CD8-positive, alpha-beta memory T cell (primary cell): ENCODE data around the gene ELMO1. TPM values are rescaled to one million over a fixed set of nuclear protein-coding genes. Genes with fewer than 3 reads are reported as not detected.

Experiments used
- CTCF ChIA-PET: fragments of 350-600 bp; sonication (Branson Sonifier 250); formaldehyde crosslinking; loops from one replicate; lab custom pipeline; 2021; ENCODE audit warnings: antibody characterized with exemption; lab: Charles Lee
- POLR2A ChIA-PET: fragments of 350-600 bp; sonication (Branson Sonifier 250); formaldehyde crosslinking; loops from one replicate; lab custom pipeline; 2021; ENCODE audit warnings: antibody characterized with exemption; lab: Charles Lee
- DNase-seq, 5 donors: peaks; one replicate each; pipeline versions ENCODE4 v3.0.0 to v3.0.0-alpha.2; 2020 to 2022; ENCODE audit warnings: mixed read lengths in 1 of 5
- H3K27ac ChIP-seq: one replicate; pipeline ENCODE4 v1.7.0; 2013; ENCODE audit warnings: low read depth, mild to moderate bottlenecking, low read length, moderate library complexity
- H3K27me3 ChIP-seq: 2 replicates; pipeline ENCODE4 v1.7.0; 2013; ENCODE audit warnings: low read length, mild to moderate bottlenecking; ENCODE audit not compliant: insufficient read depth, poor library complexity, severe bottlenecking
- H3K36me3 ChIP-seq: 2 replicates; pipeline ENCODE4 v1.7.0; 2013; ENCODE audit warnings: mild to moderate bottlenecking, low read length, moderate library complexity; ENCODE audit not compliant: insufficient read depth
- H3K4me1 ChIP-seq: 2 replicates; pipeline ENCODE4 v1.7.0; 2013; ENCODE audit warnings: mild to moderate bottlenecking, low read length, moderate library complexity; ENCODE audit not compliant: insufficient read depth
- H3K4me3 ChIP-seq: 2 replicates; pipeline ENCODE4 v1.7.0; 2013; ENCODE audit warnings: mild to moderate bottlenecking, low read length
- H3K9me3 ChIP-seq: 2 replicates; pipeline ENCODE4 v1.7.0; 2013; ENCODE audit warnings: mild to moderate bottlenecking, low read length
- H3K27ac Mint-ChIP-seq, 8 donors: one replicate each; pipeline ENCODE4 v1.8.0; 2020 to 2021; ENCODE audit warnings: mixed read lengths in 8 of 8, mild to moderate bottlenecking in 6 of 8, inconsistent platforms in 3 of 8, moderate library complexity in 3 of 8
- H3K27me3 Mint-ChIP-seq, 2 donors: one replicate each; pipeline ENCODE4 v1.8.0; 2020 to 2021; ENCODE audit warnings: mixed read lengths in 2 of 2, mild to moderate bottlenecking in 1 of 2, moderate library complexity in 1 of 2
- H3K36me3 Mint-ChIP-seq, 3 donors: one replicate each; pipeline ENCODE4 v1.8.0; 2020 to 2021; ENCODE audit warnings: mixed read lengths in 3 of 3, inconsistent platforms in 1 of 3, mild to moderate bottlenecking in 1 of 3
- H3K4me1 Mint-ChIP-seq, 3 donors: one replicate each; pipeline ENCODE4 v1.8.0; 2020 to 2021; ENCODE audit warnings: mixed read lengths in 3 of 3, inconsistent platforms in 1 of 3, mild to moderate bottlenecking in 1 of 3
- H3K4me3 Mint-ChIP-seq, 7 donors: one replicate each; pipeline ENCODE4 v1.8.0; 2020 to 2021; ENCODE audit warnings: mixed read lengths in 7 of 7, mild to moderate bottlenecking in 6 of 7, moderate library complexity in 4 of 7, inconsistent platforms in 2 of 7
- H3K9me3 Mint-ChIP-seq, 5 donors: one replicate each; pipeline ENCODE4 v1.8.0; 2020 to 2022; ENCODE audit warnings: mixed read lengths in 5 of 5, mild to moderate bottlenecking in 3 of 5, moderate library complexity in 2 of 5, inconsistent platforms in 1 of 5
- polyA plus RNA-seq: library from polyadenylated mRNA; unstranded; fragments of 300-500 nt; fragmentation: Illumina TruSeq; gene quantifications from one replicate; pipeline ENCODE4 v1.2.3, GENCODE V29; 2021
- total RNA-seq, 2 experiments: library from RNA; stranded (reverse); gene quantifications; one replicate each; pipeline ENCODE4 v1.2.3, GENCODE V29; 2021

ELMO1 gene
- total and polyA plus RNA-seq, 3 experiments from 2014 or later, result 65.6 to 74.4 (median 66.2) TPM

DNA sequence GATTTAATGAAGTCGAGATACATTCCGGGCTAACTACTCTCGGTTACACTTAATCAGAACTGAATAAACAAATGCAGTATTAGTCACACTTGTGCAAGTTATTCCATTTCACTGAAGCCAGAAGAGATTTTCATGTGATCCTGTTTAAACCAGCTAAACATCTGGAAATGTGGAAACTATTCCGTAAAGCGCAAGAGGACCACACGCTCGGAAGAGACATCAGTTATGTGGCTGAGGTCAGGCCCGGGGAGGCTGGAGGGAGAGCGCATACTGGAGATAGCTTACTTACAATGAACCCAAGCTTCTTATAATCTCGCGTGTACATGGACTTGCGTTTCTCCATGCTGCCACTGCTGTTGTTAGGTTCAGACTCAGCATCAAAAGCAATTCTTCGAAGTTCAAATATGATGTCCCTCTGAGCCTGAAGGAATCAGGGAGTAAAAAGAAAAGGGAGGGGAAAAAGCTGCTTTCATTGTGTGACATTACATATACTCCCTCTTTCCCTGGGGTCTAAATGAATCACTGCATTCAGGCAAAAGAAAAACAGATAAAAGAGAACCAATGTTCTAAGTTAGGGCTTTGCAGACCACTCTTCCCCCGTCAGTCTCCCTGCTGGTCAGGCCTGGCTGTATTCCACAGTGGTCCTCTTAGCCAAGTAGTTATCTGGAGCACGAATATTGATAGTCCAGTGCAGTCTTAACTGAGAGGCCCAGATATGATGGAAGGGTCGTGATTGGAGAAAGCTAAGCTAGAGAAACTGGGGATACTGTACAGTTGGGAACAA lies 237.4 kb downstream of the ELMO1 start:
- H3K36me3 ChIP-seq, result peaks cover 12% of the 10 kb centered on the region
- no peaks in the 10 kb centered on the region for H3K27me3 ChIP-seq
- H3K4me3 ChIP-seq, result no peak overlapping the region
- Mint-ChIP-seq H3K4me3 (no peak overlapping the region), H3K9me3 (no peaks in the 10 kb centered on the region), H3K27me3 (no peaks in the 10 kb centered on the region), H3K4me1 (peaks cover 0 to 3% (median 0%) of the 10 kb centered on the region in 3 donors), H3K36me3 (peaks cover under 1 to 90% (median 24%) of the 10 kb centered on the region in 3 donors), H3K27ac (peak overlapping the region in 4 of 8 donors; percentile 2 to 86 (median 62))
- ChIA-PET CTCF (no interaction called here), POLR2A (no interaction called here)
- no peak overlapping the region for H3K27ac ChIP-seq
- H3K4me1 ChIP-seq, result no peaks in the 10 kb centered on the region
- no peaks in the 10 kb centered on the region for H3K9me3 ChIP-seq
- DNase-seq, result no peak

DNA sequence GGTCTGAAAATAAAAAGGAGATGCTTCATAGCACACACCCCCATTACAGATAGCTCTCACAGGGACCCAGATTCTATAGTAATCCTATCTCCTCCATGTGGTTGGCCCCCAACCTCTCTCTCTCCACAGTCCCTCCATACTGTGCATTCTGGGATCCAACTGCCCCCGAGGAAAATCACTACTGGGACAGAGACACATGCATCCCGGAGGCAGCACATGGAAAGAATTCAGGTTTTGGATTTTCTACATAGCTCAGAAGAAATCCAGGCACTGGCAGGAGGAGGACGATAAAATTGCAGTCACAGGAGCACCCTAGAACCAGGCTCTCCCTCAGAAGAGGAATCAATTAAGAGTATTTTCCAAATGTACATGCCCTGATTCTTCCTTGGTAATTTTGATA lies 239.5 kb downstream of the ELMO1 start:
- ChIA-PET POLR2A (no interaction called here), CTCF (interaction anchor here (1.3 kb wide), 1 partner anchor 300 kb away, joined by 3 read pairs; no protein-coding TSS in a partner anchor)
- Histone ChIP-seq H3K9me3 (no peaks in the 10 kb centered on the region), H3K27me3 (no peaks in the 10 kb centered on the region), H3K4me3 (no peak overlapping the region), H3K27ac (no peak overlapping the region), H3K36me3 (peaks cover 20% of the 10 kb centered on the region), H3K4me1 (no peaks in the 10 kb centered on the region)
- Mint-ChIP-seq H3K27ac (peak overlapping the region in 3 of 8 donors; percentile 17 to 78 (median 61)), H3K4me1 (no peaks in the 10 kb centered on the region), H3K27me3 (no peaks in the 10 kb centered on the region), H3K36me3 (peaks cover 7 to 90% (median 32%) of the 10 kb centered on the region in 3 donors), H3K4me3 (no peak overlapping the region), H3K9me3 (no peaks in the 10 kb centered on the region)
- no peak for DNase-seq

DNA sequence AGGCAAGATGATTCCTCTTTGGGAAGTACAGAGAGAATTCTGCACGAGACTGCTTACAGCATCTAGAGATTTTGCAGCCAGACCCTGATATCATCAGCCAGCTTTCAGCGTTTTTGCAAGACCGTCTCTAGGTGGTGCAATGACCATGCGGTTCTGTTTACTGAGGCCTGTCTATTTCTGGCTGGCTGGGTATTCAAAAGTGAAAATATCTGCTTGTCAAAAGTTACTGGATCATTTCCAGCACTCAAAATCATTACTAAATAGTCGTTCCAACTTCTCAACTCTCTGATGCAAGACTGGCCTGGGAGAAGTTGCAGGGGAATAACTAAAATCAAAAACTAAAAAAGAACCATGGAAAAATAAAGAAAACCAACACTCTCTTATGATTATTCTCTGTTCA lies 240.1 kb downstream of the ELMO1 start:
- Mint-ChIP-seq H3K4me1 (no peaks in the 10 kb centered on the region), H3K27me3 (no peaks in the 10 kb centered on the region), H3K27ac (peak overlapping the region in 6 of 8 donors; percentile 17 to 95 (median 80)), H3K4me3 (no peak overlapping the region), H3K9me3 (no peaks in the 10 kb centered on the region), H3K36me3 (peaks cover 7 to 91% (median 33%) of the 10 kb centered on the region in 3 donors)
- no peak overlapping the region for H3K4me3 ChIP-seq
- no peaks in the 10 kb centered on the region for H3K27me3 ChIP-seq
- H3K27ac ChIP-seq, result no peak overlapping the region
- peak in 1 of 5 donors; percentile 26 for DNase-seq
- CTCF ChIA-PET, result interaction anchor here (1.2 to 1.3 kb wide), 2 partner anchors 301 to 721 kb away, joined by 3 read pairs; no protein-coding TSS in a partner anchor
- POLR2A ChIA-PET, result no interaction called here
- peaks cover 20% of the 10 kb centered on the region for H3K36me3 ChIP-seq
- H3K4me1 ChIP-seq, result no peaks in the 10 kb centered on the region
- H3K9me3 ChIP-seq, result no peaks in the 10 kb centered on the region

DNA sequence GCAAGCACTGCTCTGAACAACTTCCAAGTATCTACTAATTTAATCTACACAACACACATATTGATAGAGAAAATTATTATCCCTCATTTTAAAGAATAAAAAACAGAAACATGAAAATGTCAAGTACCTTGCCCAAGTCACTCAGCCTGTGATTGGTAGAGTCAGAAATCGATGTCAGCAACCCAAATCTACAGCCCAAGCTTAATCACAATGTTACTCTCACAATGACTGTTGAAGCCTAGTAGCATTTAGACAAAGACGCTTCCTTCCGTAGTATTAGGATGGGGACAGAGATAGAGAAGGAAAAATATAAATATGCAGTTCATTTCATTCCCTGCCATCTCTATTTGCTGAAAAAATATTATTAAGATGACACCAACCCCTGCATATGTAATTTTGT lies 242.5 kb downstream of the ELMO1 start:
- Mint-ChIP-seq H3K9me3 (no peaks in the 10 kb centered on the region), H3K27ac (peak overlapping the region in 4 of 8 donors; percentile 30 to 90 (median 69)), H3K27me3 (no peaks in the 10 kb centered on the region), H3K4me1 (no peaks in the 10 kb centered on the region), H3K4me3 (no peak overlapping the region), H3K36me3 (peaks cover 7 to 84% (median 27%) of the 10 kb centered on the region in 3 donors)
- CTCF ChIA-PET, result no interaction called here
- Histone ChIP-seq H3K27ac (no peak overlapping the region), H3K9me3 (no peaks in the 10 kb centered on the region), H3K36me3 (peaks cover 15% of the 10 kb centered on the region), H3K4me3 (no peak overlapping the region), H3K4me1 (no peaks in the 10 kb centered on the region), H3K27me3 (no peaks in the 10 kb centered on the region)
- POLR2A ChIA-PET, result no interaction called here
- no peak for DNase-seq

DNA sequence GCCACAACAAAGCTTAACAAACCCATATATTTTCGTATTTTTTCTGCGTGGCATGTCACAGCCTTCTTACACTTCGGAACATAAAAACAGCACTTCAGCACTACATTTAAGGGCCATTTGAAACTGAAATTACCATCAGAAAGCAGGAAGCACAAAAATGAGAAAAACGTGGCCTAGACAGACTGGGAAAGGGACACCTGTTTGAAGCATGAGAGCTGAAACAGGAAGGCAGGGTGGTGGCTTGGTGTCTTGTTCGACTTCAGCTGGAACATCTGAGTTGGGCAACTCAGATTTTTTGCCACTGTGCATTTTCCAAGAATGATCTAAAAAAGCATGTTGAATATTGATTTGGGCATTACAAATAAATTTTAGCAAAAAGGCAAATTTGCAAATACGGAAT lies 243.2 kb downstream of the ELMO1 start:
- Mint-ChIP-seq H3K27ac (peak overlapping the region in 4 of 8 donors; percentile 2 to 76 (median 32)), H3K36me3 (peaks cover 7 to 81% (median 23%) of the 10 kb centered on the region in 3 donors)
- POLR2A ChIA-PET, result no interaction called here

GRCh38 chr7:37201876-37202198 lies 246.8 kb downstream of the ELMO1 start:
- POLR2A ChIA-PET, result no interaction called here
- Mint-ChIP-seq H3K4me3 (no peak overlapping the region), H3K27me3 (no peaks in the 10 kb centered on the region), H3K4me1 (peaks cover 5 to 10% (median 7%) of the 10 kb centered on the region in 3 donors), H3K27ac (peak overlapping the region in 2 of 8 donors; percentile 12 to 38), H3K9me3 (no peaks in the 10 kb centered on the region), H3K36me3 (peaks cover 7 to 78% (median 13%) of the 10 kb centered on the region in 3 donors)
- no peak overlapping the region for H3K27ac ChIP-seq
- H3K9me3 ChIP-seq, result no peaks in the 10 kb centered on the region
- DNase-seq, result no peak
- H3K36me3 ChIP-seq, result peaks cover 9% of the 10 kb centered on the region
- no peaks in the 10 kb centered on the region for H3K27me3 ChIP-seq
- no peak overlapping the region for H3K4me3 ChIP-seq
- CTCF ChIA-PET, result interaction anchor here (1.0 to 7.5 kb wide), 6 partner anchors 20 to 761 kb away, joined by 3 to 87 read pairs (median 5); no protein-coding TSS in a partner anchor
- no peaks in the 10 kb centered on the region for H3K4me1 ChIP-seq

More for the DNA sequence above, 243.2 kb downstream of the ELMO1 start:
- H3K36me3 ChIP-seq, result peaks cover 15% of the 10 kb centered on the region
- H3K27me3 ChIP-seq, result no peaks in the 10 kb centered on the region
- H3K9me3 ChIP-seq, result no peaks in the 10 kb centered on the region
- H3K4me3 Mint-ChIP-seq, result no peak overlapping the region
- no peaks in the 10 kb centered on the region for H3K27me3 Mint-ChIP-seq
- CTCF ChIA-PET, result interaction anchor here (1.0 kb wide), 1 partner anchor 23 kb away, joined by 4 read pairs; no protein-coding TSS in a partner anchor
- no peak for DNase-seq
- no peaks in the 10 kb centered on the region for H3K9me3 Mint-ChIP-seq
- no peak overlapping the region for H3K4me3 ChIP-seq
- no peak overlapping the region for H3K27ac ChIP-seq
- H3K4me1 Mint-ChIP-seq, result no peaks in the 10 kb centered on the region
- no peaks in the 10 kb centered on the region for H3K4me1 ChIP-seq

DNA sequence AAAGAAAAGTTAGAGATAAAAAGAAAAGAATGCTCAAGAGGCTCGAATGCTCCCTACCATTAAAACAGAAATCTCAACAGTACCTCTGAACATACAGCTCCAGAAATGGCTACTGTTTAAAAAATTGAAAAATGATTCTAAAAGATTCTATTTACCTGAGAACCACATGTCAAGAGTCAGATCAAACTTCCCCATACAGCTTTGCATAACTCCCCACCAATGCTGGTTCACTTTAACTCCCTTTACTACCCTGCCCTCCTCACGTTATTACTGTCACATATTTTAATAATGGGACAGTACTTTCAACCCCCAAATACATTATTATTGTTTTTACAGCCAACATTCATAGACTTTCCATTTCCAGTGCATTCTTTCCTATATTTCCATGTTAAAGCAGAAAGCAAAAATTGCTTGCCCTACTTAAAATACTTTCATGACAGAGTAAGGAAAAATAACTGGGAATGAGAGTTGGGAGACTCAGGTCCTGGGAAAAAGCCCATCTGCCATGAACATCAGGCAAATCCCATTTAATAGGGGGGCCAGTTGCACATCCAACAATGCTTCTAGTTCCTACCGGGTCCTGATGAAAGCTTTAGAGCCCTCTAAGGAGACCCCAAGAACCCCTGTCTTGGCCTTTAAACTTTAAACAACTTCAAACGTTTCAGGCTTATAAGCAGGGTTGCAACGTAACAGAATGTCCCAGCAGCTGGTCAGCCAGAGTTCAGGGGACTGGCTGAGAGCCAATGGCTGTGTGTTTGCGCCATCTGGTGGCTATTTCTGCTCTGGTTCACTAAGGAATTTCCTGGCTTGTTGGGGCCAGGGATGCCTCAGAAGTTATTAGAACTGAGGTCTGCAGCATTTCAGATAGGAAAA lies 247.4 kb downstream of the ELMO1 start:
- H3K9me3 ChIP-seq, result no peaks in the 10 kb centered on the region
- no peak overlapping the region for H3K4me3 ChIP-seq
- Mint-ChIP-seq H3K27ac (peak overlapping the region in 5 of 8 donors; percentile 6 to 93 (median 30)), H3K36me3 (peaks cover 6 to 79% (median 13%) of the 10 kb centered on the region in 3 donors), H3K4me3 (no peak overlapping the region), H3K27me3 (no peaks in the 10 kb centered on the region), H3K9me3 (no peaks in the 10 kb centered on the region), H3K4me1 (peaks cover 5 to 10% (median 7%) of the 10 kb centered on the region in 3 donors)
- peak; percentile 13 to 54 (median 18) for DNase-seq
- H3K27me3 ChIP-seq, result no peaks in the 10 kb centered on the region
- ChIA-PET CTCF (interaction anchor here (0.7 to 7.5 kb wide), 13 partner anchors 19 to 784 kb away, joined by 3 to 87 read pairs (median 3); no protein-coding TSS in a partner anchor), POLR2A (no interaction called here)
- no peak overlapping the region for H3K27ac ChIP-seq
- H3K4me1 ChIP-seq, result no peaks in the 10 kb centered on the region
- H3K36me3 ChIP-seq, result peaks cover 9% of the 10 kb centered on the region
